ENCODE results near the gene PYCARD.
A peak's percentile ranks its signal among the peaks of the same experiment; 100 is the strongest.

- TF ChIP-seq GABPA (IDR thresholded peaks at IDR 0.05; ENCODE audit: low read depth) (no peak), CTCF (IDR thresholded peaks at IDR 0.05; ENCODE audit: insufficient read depth, low read length) (no peak), POLR2AphosphoS5 (IDR thresholded peaks at IDR 0.05; ENCODE audit: low read depth) (no peak), SPI1 (IDR thresholded peaks at IDR 0.05; ENCODE audit: borderline replicate concordance, low read depth) (peak; percentile 66)
Measured at GRCh38 chr16:31213877-31214707, 11.5 kb upstream of the PYCARD start, which contains the start of gene TRIM72.
